Measurements from ENCODE around the gene TMEM63B.
"Not testable (repeated sequence)": the region's sequence is repeated elsewhere in the genome, so short reads cannot be mapped to it uniquely, and the experiment has no call there.

Gene TMEM63B

GRCh38 chr6:44179648-44180047 is 52.3 kb downstream of the TMEM63B start:
- no peak for ATAC-seq (replicated peaks)
- peaks cover 0 to 17% of the 10 kb centered on the region in 2 donors for H3K27me3 Mint-ChIP-seq
- H3K9me3 Mint-ChIP-seq, result no peaks in the 10 kb centered on the region
- no peak overlapping the region for H3K4me3 Mint-ChIP-seq
- no peak for DNase-seq
- peaks cover 10 to 14% of the 10 kb centered on the region in 2 donors for H3K4me1 Mint-ChIP-seq (ENCODE audit: low read depth in 2 of 2)
- no peak overlapping the region for H3K27ac Mint-ChIP-seq
- no peaks in the 10 kb centered on the region for H3K36me3 Mint-ChIP-seq (ENCODE audit: insufficient read depth)

GRCh38 chr6:44180406-44180805 is 53.1 kb downstream of the TMEM63B start:
- Mint-ChIP-seq H3K36me3 (ENCODE audit: insufficient read depth) (no peaks in the 10 kb centered on the region), H3K27me3 (peaks cover 5 to 25% of the 10 kb centered on the region in 2 donors), H3K27ac (no peak overlapping the region), H3K4me3 (no peak overlapping the region), H3K4me1 (ENCODE audit: low read depth in 2 of 2) (peaks cover 10 to 14% of the 10 kb centered on the region in 2 donors), H3K9me3 (no peaks in the 10 kb centered on the region)
- ATAC-seq (replicated peaks) (no peak), DNase-seq (no peak)

GRCh38 chr6:44180886-44181285 is 53.5 kb downstream of the TMEM63B start:
- no peaks in the 10 kb centered on the region for H3K9me3 Mint-ChIP-seq
- H3K27ac Mint-ChIP-seq, result no peak overlapping the region
- peaks cover 12 to 15% of the 10 kb centered on the region in 2 donors for H3K4me1 Mint-ChIP-seq (ENCODE audit: low read depth in 2 of 2)
- ATAC-seq (replicated peaks) (no peak), DNase-seq (no peak)
- H3K36me3 Mint-ChIP-seq (ENCODE audit: insufficient read depth), result no peaks in the 10 kb centered on the region
- H3K27me3 Mint-ChIP-seq, result peaks cover 10 to 29% of the 10 kb centered on the region in 2 donors
- H3K4me3 Mint-ChIP-seq, result no peak overlapping the region

GRCh38 chr6:44181784-44182183 is 54.4 kb downstream of the TMEM63B start:
- H3K27ac Mint-ChIP-seq; ATAC-seq (replicated peaks); DNase-seq; H3K9me3 Mint-ChIP-seq; H3K36me3 Mint-ChIP-seq (ENCODE audit: insufficient read depth); H3K4me3 Mint-ChIP-seq: not testable (repeated sequence)
- Mint-ChIP-seq H3K27me3 (peaks cover 16 to 29% of the 10 kb centered on the region in 2 donors), H3K4me1 (ENCODE audit: low read depth in 2 of 2) (peaks cover 13 to 14% of the 10 kb centered on the region in 2 donors)

GRCh38 chr6:44182911-44183390 is 55.6 kb downstream of the TMEM63B start:
- H3K36me3 Mint-ChIP-seq (ENCODE audit: insufficient read depth), result no peaks in the 10 kb centered on the region
- no peaks in the 10 kb centered on the region for H3K9me3 Mint-ChIP-seq
- no peak overlapping the region for H3K4me3 Mint-ChIP-seq
- H3K4me1 Mint-ChIP-seq (ENCODE audit: low read depth in 2 of 2), result peaks cover 5 to 6% of the 10 kb centered on the region in 2 donors
- no peak overlapping the region for H3K27ac Mint-ChIP-seq
- H3K27me3 Mint-ChIP-seq, result peaks cover 16 to 29% of the 10 kb centered on the region in 2 donors
- DNase-seq, result no peak
- no peak for ATAC-seq (replicated peaks)

- Mint-ChIP-seq H3K36me3 (ENCODE audit: insufficient read depth) (no peaks in the 10 kb centered on the region), H3K27me3 (peaks cover 16 to 29% of the 10 kb centered on the region in 2 donors), H3K27ac (no peak overlapping the region), H3K4me3 (no peak overlapping the region), H3K9me3 (no peaks in the 10 kb centered on the region), H3K4me1 (ENCODE audit: low read depth in 2 of 2) (peaks cover 5 to 6% of the 10 kb centered on the region in 2 donors)
- ATAC-seq (replicated peaks) (no peak), DNase-seq (no peak)
Measured at GRCh38 chr6:44183783-44184182, 56.4 kb downstream of the TMEM63B start.

- not testable (repeated sequence) for H3K9me3 Mint-ChIP-seq; ATAC-seq (replicated peaks); DNase-seq; H3K4me1 Mint-ChIP-seq (ENCODE audit: low read depth in 2 of 2); H3K36me3 Mint-ChIP-seq (ENCODE audit: insufficient read depth); H3K27ac Mint-ChIP-seq; H3K4me3 Mint-ChIP-seq
- H3K27me3 Mint-ChIP-seq, result peaks cover 16 to 29% of the 10 kb centered on the region in 2 donors
Measured at GRCh38 chr6:44185356-44185755, 58.0 kb downstream of the TMEM63B start.

- DNase-seq (no peak), ATAC-seq (replicated peaks) (peak; percentile 17)
- no peaks in the 10 kb centered on the region for H3K36me3 Mint-ChIP-seq (ENCODE audit: insufficient read depth)
- peaks cover 16 to 29% of the 10 kb centered on the region in 2 donors for H3K27me3 Mint-ChIP-seq
- no peak overlapping the region for H3K27ac Mint-ChIP-seq
- peaks cover 5 to 6% of the 10 kb centered on the region in 2 donors for H3K4me1 Mint-ChIP-seq (ENCODE audit: low read depth in 2 of 2)
- no peaks in the 10 kb centered on the region for H3K9me3 Mint-ChIP-seq
- no peak overlapping the region for H3K4me3 Mint-ChIP-seq
Measured at GRCh38 chr6:44185953-44186634, 58.7 kb downstream of the TMEM63B start.

- Mint-ChIP-seq H3K9me3 (no peaks in the 10 kb centered on the region), H3K4me1 (ENCODE audit: low read depth in 2 of 2) (peaks cover 5 to 6% of the 10 kb centered on the region in 2 donors), H3K36me3 (ENCODE audit: insufficient read depth) (no peaks in the 10 kb centered on the region), H3K27ac (no peak overlapping the region), H3K4me3 (no peak overlapping the region), H3K27me3 (peaks cover 16 to 31% of the 10 kb centered on the region in 2 donors)
- DNase-seq (no peak), ATAC-seq (replicated peaks) (no peak)
Measured at GRCh38 chr6:44186635-44187025, 59.3 kb downstream of the TMEM63B start.

- Mint-ChIP-seq H3K27ac (no peak overlapping the region), H3K36me3 (ENCODE audit: insufficient read depth) (peaks cover 4% of the 10 kb centered on the region), H3K9me3 (no peaks in the 10 kb centered on the region), H3K4me3 (no peak overlapping the region), H3K27me3 (peaks cover 32 to 53% of the 10 kb centered on the region in 2 donors), H3K4me1 (ENCODE audit: low read depth in 2 of 2) (peaks cover 6 to 11% of the 10 kb centered on the region in 2 donors)
- DNase-seq (no peak), ATAC-seq (replicated peaks) (no peak)
Measured at GRCh38 chr6:44188819-44189218, 61.5 kb downstream of the TMEM63B start.

- Mint-ChIP-seq H3K4me3 (no peak overlapping the region), H3K36me3 (ENCODE audit: insufficient read depth) (peaks cover 7% of the 10 kb centered on the region), H3K27ac (no peak overlapping the region), H3K9me3 (no peaks in the 10 kb centered on the region), H3K27me3 (peaks cover 32 to 53% of the 10 kb centered on the region in 2 donors), H3K4me1 (ENCODE audit: low read depth in 2 of 2) (peaks cover 6 to 11% of the 10 kb centered on the region in 2 donors)
- ATAC-seq (replicated peaks) (no peak), DNase-seq (no peak)
Measured at GRCh38 chr6:44189257-44189656, 61.9 kb downstream of the TMEM63B start.

GRCh38 chr6:44190715-44191114 is 63.4 kb downstream of the TMEM63B start:
- Mint-ChIP-seq H3K9me3 (no peaks in the 10 kb centered on the region), H3K27ac (no peak overlapping the region), H3K4me1 (ENCODE audit: low read depth in 2 of 2) (peaks cover 6 to 11% of the 10 kb centered on the region in 2 donors), H3K27me3 (peaks cover 24 to 46% of the 10 kb centered on the region in 2 donors), H3K36me3 (ENCODE audit: insufficient read depth) (peaks cover 7% of the 10 kb centered on the region), H3K4me3 (no peak overlapping the region)
- ATAC-seq (replicated peaks), result no peak
- no peak for DNase-seq

- peak overlapping the region in 1 of 2 donors; percentile 49 for H3K4me3 Mint-ChIP-seq
Measured at GRCh38 chr6:44192428-44193041, 65.2 kb downstream of the TMEM63B start.

More at GRCh38 chr6:44192428-44193041, 65.2 kb downstream of the TMEM63B start:
- Mint-ChIP-seq H3K36me3 (ENCODE audit: insufficient read depth) (peaks cover 7% of the 10 kb centered on the region), H3K27ac (peak overlapping the region in 1 of 2 donors; percentile 5), H3K9me3 (no peaks in the 10 kb centered on the region), H3K4me1 (ENCODE audit: low read depth in 2 of 2) (peaks cover 0 to 6% of the 10 kb centered on the region in 2 donors), H3K27me3 (peaks cover 16 to 36% of the 10 kb centered on the region in 2 donors)
- DNase-seq, result no peak
- no peak for ATAC-seq (replicated peaks)

Measured in effector memory CD8-positive, alpha-beta T cell (primary cell).